HG03280 (cell line): ENCODE results near the gene NUTM2G.
"Not testable (repeated sequence)": the region's sequence is repeated elsewhere in the genome, so short reads cannot be mapped to it uniquely, and the experiment has no call there.

Source experiments
- ATAC-seq: cut with Tn5 transposase; IDR thresholded peaks from one replicate; pipeline ENCODE4 v1.9.1; 2021; ENCODE audit warnings: mild to moderate bottlenecking, moderate library complexity; ENCODE audit not compliant: unreplicated experiment

The NUTM2G gene, protein sequence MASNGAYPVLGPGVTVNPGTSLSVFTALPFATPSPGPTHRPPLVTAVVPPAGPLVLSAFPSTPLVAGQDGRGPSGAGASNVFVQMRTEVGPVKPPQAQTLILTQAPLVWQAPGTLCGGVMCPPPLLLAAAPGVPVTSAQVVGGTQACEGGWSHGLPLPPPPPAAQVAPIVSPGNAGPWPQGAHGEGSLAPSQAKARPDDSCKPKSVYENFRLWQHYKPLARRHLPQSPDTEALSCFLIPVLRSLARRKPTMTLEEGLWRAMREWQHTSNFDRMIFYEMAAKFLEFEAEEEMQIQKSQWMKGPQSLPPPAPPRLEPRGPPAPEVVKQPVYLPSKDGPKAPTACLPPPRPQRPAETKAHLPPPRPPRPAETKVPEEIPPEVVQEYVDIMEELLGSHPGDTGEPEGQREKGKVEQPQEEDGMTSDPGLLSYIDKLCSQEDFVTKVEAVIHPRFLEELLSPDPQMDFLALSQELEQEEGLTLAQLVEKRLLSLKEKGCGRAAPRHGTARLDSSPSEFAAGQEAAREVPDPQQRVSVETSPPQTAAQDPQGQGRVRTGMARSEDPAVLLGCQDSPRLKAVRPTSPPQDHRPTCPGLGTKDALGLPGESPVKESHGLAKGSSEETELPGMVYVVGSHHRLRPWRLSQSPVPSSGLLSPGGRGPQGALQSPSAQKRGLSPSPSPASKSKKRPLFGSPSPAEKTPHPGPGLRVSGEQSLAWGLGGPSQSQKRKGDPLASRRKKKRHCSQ

DNA sequence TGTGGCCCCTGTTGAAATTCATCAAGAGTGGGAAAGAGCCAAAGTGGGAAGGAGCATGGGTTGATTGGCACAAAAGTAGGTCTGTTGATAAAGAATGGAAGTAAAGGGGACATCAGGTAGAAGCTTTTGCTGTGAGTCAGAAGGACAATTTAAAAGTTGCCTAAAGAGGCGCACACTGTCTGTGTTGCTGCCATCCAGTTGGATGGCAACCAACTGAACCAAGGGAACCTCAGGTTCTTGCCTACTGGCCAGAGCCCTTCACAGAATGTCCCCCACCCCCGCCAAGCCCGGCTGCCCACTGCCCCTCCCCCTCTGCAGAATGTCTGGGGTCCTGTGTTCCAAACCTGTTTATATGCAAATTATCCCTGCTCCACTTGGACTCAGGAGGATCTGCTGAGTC, at the start of gene NUTM2G:
Gene NUTM2G, plus strand, starts transcription at position 301 of the 400 bp plus-strand sequence. CDS start 182 bp downstream, outside the sequence.
- not testable (repeated sequence) for ATAC-seq

DNA sequence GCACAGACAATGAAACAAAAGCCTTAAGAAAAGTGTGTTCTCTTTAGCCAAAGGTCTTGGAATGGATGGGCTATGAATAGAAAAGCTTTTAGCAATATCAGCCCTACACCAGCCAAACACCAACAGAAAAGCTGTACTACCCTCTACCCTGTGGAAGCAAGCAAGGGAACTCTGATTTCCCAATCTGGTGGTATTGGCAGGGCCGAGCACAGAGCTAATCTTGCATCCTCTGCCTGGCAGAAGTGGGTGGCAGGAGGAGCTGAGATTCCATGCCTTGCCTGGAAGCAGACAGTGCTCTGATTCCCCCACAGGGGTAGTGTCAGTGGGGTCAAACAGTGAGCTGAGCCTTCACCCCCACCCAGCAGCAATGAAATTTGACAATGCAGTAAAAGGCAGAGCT, 44.7 kb upstream of the NUTM2G start:
- ATAC-seq, result no peak

DNA sequence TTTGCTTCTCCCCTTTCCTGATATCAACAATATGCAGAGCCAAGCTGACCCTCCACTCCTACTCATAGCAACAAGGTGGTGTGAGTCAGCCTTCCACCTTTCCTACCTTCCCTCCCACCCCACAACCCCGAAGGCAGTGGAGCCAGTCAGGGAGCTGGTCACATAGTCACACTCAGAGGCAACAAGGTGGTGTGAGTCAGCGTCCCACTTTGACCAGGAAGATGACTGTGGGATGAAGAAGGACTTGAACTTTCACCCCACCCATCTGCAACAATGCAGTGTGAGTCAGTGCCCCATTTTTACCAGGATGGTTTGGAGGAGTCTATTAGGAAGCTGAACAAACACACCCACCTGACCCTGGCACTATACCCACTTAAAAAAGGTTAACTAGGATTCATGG, 44.2 kb upstream of the NUTM2G start:
- no peak for ATAC-seq

DNA sequence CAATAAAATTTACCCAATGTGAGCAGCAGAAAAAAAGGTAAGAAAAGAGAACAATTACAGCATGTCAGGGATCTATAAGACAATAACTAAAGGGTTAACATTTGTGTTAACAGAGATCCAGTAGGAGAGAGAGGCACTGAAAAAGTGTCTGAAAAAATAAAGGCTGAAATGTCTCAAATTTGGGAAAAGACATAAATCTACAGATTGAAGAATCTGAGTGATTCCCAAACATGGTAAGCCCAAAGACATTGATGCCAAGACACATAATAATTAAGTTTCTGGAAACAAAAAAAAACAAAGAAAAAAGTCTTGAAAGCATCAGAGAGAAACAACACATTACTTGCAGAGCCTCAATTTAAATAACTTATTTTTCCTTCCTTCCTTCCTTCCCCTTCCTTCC, 43.2 kb upstream of the NUTM2G start:
- ATAC-seq, result no peak

DNA sequence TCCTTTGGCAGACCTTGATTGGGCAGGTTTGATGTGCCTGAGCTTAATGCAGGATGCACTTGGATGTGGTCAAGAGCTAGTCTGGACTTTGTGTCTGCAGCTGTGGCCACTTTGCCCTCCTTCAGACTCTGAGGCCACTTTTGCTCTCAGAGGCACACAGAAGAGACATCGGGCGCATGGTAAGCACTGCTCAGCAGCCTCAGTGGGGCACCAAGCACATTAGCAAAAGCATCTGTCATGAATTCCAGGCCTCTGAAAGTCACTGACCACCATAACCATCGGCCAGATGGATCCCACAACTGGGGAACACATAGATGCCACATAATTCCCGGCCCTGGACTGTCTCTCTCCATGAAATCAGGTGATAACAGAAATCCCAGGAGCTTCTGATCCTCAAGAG, 40.1 kb upstream of the NUTM2G start:
- ATAC-seq, result no peak

DNA sequence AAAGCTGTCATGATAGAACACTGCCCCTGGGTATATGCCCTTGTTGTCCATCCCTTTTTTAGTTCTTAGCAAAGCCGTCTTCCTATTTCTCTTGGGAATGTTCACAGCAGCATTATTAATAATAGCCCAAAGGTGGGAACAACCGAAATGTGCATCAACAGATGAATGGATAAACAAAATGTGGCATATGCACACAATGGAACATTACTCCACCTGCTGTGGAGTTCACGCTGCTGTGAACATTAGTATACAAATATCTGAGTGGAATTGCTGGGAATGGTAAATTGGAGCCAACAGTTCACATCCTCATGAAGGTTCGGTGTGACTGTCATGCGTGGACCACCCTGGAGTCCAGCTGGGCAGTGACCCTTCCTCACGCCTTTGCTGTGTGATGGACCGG, 36.5 kb upstream of the NUTM2G start:
- ATAC-seq, result no peak

DNA sequence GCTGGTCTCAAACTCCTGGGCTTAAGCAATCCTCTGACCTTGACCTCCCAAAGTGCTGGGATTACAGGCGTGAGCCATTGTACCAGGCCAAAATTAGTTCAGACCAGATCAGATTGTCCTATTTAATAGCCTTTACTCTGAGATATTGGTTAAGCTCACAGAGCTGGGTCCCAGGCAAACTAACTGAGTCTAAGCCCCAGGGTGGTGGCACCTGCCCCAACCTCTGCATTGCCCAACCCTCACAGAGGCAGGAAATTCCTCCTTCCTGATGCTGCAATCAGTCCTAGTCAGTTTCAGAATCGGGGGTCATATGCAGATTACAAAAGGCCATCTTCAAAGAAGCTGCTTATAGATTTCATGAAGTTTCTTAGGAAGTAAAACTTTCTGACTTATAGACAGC, 28.6 kb upstream of the NUTM2G start:
- ATAC-seq, result not testable (repeated sequence)

DNA sequence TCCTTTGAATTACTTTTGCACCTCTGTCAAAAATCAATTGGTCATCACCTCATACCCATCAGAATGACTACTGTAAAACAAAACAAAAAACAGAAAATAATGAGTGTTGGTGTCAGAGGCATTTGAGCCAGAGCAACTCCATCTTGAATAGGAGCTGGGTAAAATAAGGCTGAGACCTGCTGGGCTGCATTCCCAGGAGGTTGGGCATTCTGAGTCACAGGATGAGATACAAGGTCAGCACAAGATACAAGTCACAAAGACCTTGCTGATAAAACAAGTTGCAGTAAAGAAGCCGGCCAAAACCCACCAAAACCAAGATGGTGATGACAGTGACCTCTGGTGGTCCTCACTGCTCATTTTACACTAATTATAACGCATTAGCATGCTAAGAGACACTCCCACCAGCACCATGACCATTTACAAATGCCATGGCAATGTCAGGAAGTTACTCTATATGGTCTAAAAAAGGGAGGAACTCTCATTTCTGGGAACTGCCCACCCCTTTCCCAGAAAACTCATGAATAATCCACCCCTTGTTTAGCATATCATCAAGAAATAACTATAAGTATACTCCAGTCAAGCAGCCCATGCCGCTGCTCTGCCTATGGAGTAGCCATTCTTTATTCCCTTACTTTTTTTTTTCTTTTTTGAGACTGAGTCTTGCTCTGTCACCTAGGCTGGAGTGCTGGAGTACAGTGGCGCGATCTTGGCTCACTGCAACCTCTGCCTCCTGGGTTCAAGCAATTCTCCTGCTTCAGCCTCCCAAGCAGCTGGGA, 23.5 kb upstream of the NUTM2G start:
- not testable (repeated sequence) for ATAC-seq

DNA sequence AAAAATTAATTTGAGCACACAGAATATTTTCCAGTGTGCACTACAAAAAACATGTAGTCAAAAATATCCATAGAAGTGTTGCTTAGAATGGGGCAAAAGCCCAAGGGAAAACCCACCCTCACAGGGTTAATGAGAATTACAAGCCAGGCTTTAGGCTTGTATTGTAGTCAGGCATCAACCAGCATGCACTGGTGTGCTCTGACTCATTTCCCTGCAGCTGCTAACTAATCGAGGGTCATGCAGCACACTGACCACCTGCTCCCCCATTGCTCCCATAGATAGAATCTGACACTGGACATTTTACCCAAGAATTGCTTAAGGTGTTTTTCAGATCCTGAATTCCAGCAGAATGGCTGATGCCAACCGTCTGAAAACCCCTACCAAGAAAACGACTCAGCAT, 20.2 kb upstream of the NUTM2G start:
- not testable (repeated sequence) for ATAC-seq

DNA sequence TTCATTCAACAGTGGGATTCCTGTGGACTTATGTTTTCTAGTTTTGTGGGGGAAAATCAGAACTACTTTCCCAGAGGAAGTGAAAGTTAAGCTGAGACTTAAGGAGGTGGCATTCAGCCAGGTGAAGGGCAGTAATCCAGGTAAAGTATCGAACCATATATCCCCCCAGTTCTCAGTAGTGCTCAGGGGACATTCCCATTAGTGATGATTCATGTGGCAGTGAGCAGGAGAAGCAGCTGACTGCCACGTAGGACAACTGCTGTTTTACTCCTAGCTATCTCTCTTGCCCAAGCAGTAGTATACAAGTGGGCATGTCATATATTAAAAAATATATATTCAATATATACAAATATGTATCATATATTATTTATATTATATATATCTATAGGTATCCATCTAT, 13.1 kb upstream of the NUTM2G start:
- not testable (repeated sequence) for ATAC-seq

DNA sequence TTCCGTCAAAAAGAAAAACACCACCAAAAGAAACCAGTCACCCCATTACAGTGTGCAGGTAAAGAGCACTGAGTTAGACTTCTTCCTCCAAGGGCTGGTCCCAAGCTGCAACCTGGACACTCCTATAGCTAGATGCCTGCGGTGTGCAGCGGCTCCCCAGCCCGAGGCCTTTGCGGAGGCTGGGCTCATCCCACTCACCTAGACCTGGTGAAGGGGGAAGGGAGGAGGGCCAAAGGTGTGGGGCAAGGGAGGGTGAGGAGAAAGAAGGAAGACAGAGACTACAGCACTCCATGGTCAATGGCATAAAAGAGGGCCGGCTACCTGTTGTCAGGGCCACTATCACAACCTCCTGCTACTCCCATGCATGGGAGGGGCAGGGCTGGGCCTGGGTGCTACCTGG, 12.1 kb upstream of the NUTM2G start:
- not testable (repeated sequence) for ATAC-seq

DNA sequence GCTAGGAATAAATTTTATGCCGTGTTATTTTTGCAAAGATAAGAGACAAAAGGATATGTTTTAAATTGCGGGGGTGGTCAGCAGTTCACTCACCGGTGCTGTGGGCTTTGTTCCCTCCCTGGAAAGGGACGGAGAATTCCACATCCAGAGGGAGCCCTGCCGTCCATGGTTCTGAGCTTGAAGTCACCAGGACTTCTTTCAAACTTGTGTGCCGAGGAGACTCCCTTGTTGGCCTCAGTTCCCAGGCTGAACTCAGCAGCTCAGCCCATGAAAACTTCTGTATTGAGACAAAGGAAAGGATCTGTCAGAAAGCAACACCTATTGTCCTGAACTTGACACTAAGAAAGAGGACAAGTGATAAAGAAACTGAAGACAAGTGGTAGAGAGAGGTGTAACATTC, 10.1 kb upstream of the NUTM2G start:
- not testable (repeated sequence) for ATAC-seq

DNA sequence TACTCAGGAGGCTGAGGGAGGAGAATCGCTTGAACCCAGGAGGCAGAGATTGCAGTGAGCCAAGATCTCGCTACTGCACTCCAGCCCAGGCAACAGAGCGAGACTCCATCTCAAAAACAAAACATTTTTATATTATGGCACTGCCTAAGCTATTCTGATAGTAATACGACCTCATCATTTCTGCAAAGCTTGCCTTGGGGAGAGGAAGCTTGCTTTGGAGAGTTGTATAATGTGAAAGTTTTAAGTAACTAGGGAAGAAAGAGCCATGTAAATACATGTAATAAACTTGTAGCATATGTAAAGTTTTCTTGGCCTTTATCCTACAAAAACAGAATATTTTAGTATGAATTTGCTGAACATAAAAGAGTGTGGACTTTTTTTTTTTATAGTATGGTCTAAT, 7.8 kb upstream of the NUTM2G start:
- not testable (repeated sequence) for ATAC-seq

DNA sequence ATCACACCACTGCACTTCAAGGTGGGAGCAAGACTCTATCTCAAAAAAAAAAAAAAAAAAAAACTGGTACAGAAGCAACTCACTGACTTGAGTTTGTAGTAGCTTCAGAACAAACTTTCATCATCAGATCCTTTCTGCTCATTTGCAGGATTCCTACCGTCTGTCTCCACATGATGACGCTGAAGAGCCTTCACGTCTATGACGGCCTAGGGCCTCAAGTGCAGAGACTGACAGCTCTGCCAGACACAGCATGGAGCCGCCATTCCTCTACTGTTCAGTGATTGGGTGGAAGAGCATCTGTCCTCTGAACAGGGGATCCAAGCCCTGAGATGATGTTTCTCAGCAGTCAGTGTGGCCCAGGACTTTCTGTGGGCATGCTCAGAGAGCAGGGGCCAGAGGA, 3.1 kb upstream of the NUTM2G start:
- ATAC-seq, result not testable (repeated sequence)

DNA sequence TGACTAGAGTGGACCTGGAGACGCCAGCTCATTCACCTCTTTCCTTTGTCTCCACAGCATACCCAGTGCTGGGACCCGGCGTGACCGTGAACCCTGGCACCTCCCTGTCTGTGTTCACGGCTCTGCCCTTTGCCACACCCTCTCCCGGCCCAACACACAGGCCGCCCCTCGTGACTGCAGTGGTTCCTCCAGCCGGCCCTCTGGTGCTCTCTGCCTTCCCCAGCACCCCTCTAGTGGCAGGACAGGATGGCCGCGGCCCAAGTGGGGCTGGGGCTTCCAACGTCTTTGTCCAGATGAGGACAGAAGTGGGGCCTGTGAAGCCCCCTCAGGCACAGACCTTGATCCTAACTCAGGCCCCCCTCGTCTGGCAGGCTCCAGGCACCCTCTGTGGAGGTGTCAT, 3.0 kb downstream of the NUTM2G start:
- not testable (repeated sequence) for ATAC-seq

DNA sequence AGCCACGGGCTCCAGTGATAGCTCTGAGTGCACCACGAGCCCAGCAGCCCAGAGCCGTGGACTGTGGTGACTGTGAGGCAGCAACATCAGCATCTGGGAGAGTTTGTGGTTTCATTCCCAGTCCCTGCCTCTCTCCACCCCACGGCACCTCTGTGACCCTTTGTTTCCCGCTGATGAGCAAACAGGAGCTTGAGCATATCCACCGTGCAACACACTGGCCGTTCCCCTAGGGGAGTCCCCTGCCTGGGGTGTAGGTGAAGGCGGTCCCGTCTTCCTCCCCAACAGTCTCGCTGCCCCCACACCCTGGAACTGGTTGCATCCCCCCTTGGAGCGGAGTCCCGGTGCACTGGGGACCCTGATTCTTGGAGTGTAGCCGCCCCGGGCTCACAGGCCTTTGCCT, 5.5 kb downstream of the NUTM2G start:
- ATAC-seq, result not testable (repeated sequence)

DNA sequence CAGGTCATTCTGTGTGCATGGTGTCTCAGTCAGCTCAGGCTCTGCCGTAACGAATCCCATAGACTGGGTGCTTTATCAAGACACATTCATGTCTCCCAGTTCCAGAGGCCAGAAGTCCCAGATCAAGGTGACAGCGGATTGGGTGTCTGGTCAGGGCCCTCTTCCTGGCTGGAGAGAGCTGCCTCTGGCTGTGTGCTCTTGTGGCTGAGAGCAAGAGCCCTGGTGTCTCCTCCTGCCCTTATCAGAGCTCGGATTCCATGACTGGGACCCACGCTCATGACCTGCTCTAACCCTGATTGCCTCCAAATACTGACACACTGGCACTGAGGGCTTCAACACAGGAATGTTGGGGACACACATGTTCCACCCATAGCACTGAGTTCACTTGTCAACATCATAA, 6.1 kb downstream of the NUTM2G start:
- not testable (repeated sequence) for ATAC-seq

DNA sequence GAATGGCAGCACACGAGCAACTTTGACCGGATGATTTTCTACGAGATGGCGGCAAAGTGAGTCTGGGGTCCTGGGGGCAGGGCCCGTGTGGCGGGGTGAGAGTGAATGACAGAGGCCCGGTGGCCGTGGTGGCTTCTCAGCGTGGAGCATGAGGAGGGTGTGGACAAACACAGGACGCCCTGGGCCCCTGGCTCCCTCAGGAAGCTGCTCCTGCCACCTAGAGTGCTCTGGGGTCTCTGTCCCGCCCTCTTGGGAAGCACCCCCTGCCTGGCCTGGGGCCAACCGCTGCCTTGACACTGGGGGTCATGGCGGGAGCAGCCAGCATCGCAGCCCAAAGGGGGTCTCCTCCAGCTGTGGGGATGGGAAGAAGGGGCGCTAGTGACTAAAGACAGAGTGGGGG, 6.8 kb downstream of the NUTM2G start:
- ATAC-seq, result not testable (repeated sequence)

DNA sequence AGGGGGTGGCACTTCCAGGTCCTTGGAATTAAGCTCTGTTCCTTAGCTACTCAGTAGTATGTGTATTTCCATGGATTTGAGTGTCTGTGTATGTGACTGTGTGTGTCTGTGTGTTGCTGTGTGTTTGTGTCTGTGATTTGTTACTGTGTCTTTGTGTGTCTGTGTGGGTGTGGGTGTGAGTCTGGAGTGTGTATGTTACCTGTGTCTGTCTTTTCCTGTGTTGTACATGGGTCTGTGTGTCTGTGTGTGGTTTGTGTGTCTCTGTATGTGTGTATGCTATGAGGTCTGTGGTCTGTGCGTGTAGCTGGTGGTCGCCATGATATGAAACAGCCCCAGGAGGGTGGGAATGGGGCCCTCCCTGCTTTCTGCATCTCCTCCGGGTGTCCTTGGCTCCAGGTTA, 8.8 kb downstream of the NUTM2G start:
- ATAC-seq, result not testable (repeated sequence)

DNA sequence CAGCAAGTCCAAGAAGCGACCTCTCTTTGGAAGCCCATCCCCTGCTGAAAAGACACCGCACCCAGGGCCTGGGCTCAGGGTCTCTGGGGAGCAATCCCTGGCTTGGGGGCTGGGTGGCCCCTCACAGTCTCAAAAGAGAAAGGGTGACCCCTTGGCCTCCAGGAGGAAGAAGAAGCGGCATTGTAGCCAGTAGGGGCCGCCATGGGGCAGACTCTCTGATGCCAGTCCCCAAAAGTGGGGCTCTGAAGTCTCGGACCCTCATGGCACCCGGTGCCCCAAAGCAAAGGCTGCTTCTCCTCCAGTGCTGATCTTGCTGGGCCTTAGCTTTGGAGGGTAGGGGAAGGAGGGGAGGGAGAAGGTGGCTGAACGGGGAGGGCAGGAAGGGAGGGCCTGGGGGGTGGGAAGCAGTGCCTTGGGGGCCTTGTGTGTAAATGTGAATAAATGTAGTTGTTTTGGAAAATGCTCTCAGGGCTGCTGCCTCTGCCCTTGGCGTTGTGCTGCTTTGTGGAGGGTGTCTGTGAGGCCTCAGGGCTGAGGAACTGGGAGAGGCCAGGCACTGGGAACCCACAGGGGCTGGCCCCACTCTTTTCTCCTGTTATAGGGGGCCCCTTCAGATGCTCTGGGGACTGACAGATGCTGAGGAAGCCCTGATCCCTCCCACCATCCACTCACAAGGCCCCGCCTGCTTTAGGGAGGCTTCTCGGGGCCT, 10.5 kb downstream of the NUTM2G start:
- not testable (repeated sequence) for ATAC-seq

DNA sequence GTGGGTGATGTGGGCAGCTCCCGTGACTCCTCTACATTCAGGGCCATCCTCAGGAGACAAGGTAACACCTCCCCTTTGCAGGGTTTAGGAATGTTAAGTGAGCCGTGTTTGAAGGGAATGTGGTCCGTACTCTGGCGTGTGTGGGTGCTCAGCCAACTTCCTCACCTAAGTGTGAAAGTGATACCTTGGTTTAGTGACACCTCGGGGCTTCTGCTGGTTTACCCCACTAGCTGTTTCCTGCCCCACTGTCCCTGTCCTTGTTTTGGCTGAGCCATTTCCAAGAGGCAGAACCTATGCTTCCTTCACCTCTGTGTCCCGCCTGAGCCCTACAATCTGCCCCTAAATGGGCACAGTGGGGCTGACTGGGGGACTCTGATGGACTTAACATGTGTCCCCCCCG, 12.3 kb downstream of the NUTM2G start:
- ATAC-seq, result not testable (repeated sequence)
